GM12878 (cell line): ENCODE data around the gene ASPG. TPM values are rescaled to one million over a fixed set of nuclear protein-coding genes. Genes with fewer than 3 reads are reported as not detected.

Source experiments
- ATAC-seq: fragments of 200-7000 bp; cut with Tn5 transposase; 3 replicates; pipeline ENCODE4 v1.9.1; 2020; ENCODE audit warnings: mild to moderate bottlenecking, moderate library complexity
- BruUV-seq: library from RNA; stranded (reverse); fragments of 400-500 nt; replicated peaks from 2 replicates; lab custom pipeline; 2021; lab: Mats Ljungman, UMichigan
- CTCF ChIA-PET: fragments of 300-600 bp; sonication (Branson Sonifier 250); formaldehyde crosslinking; extraction: SDS; loops from one replicate; lab custom pipeline; 2021; ENCODE audit warnings: inconsistent platforms; lab: Yijun Ruan, JAX
- POLR2A ChIA-PET: fragments of 350-600 bp; formaldehyde crosslinking; extraction: SDS; loops from one replicate; lab custom pipeline; 2021; ENCODE audit warnings: inconsistent platforms; lab: Charles Lee
- RAD21 ChIA-PET: fragments of 300-600 bp; sonication (Branson Sonifier 250); formaldehyde crosslinking; loops from one replicate; lab custom pipeline; 2023; ENCODE audit warnings: antibody characterized with exemption; ENCODE audit not compliant: unreplicated experiment; lab: Charles Lee
- SMC1A ChIA-PET: fragments of 300-600 bp; sonication (Branson Sonifier 250); formaldehyde crosslinking; loops from one replicate; lab custom pipeline; 2023; ENCODE audit not compliant: unreplicated experiment, uncharacterized antibody; lab: Charles Lee
- DNase-seq: peaks from one replicate; pipeline ENCODE4 v3.0.0-alpha.2; 2011; ENCODE audit warnings: low read depth, low spot score
- FAIRE-seq: peaks from 3 replicates; lab custom pipeline; 2011; peaks lifted over from hg19 to GRCh38; lab: Jason Lieb, UNC
- H2AFZ ChIP-seq: 2 replicates; pipeline ENCODE4 v1.6.0; 2011; ENCODE audit warnings: low read depth, low read length, control low read depth; ENCODE audit not compliant: control insufficient read depth
- H3K27ac ChIP-seq: 2 replicates; pipeline ENCODE4 v1.5.1; 2011; ENCODE audit warnings: control low read depth; ENCODE audit not compliant: control insufficient read depth, insufficient read depth
- H3K27me3 ChIP-seq, 2 experiments: replicated peaks in 1 of 2; 2 replicates each; pipeline versions ENCODE4 v1.6.0 to v1.6.1; 2011; ENCODE audit warnings: low read length in 1 of 2; ENCODE audit not compliant: control insufficient read depth in 2 of 2, insufficient read depth in 2 of 2
- H3K36me3 ChIP-seq, 2 experiments: 2 replicates each; pipeline ENCODE4 v1.5.1; 2011; ENCODE audit warnings: low read length in 1 of 2; ENCODE audit not compliant: control insufficient read depth in 2 of 2, insufficient read depth in 2 of 2
- H3K4me1 ChIP-seq: 2 replicates; pipeline ENCODE4 v1.6.1; 2011; ENCODE audit warnings: mild to moderate bottlenecking, low read length, moderate library complexity, mixed read lengths; ENCODE audit not compliant: control insufficient read depth, insufficient read depth
- H3K4me2 ChIP-seq: 2 replicates; pipeline ENCODE4 v1.6.0; 2011; ENCODE audit warnings: control low read depth; ENCODE audit not compliant: control insufficient read depth, insufficient read depth
- H3K4me3 ChIP-seq: fragments of 200-600 bp; sonication (generic); 2 replicates; pipeline ENCODE4 v1.5.1; 2016
- H3K79me2 ChIP-seq: 2 replicates; pipeline ENCODE4 v1.6.0; 2011; ENCODE audit warnings: low read length; ENCODE audit not compliant: control insufficient read depth, insufficient read depth
- H3K9ac ChIP-seq: 2 replicates; pipeline ENCODE4 v1.8.0; 2011; ENCODE audit warnings: low read length, control low read depth, mixed read lengths; ENCODE audit not compliant: control insufficient read depth, insufficient read depth
- H3K9me3 ChIP-seq: replicated peaks from 3 replicates; pipeline ENCODE4 v1.5.1; 2011; ENCODE audit warnings: mild to moderate bottlenecking, low read length; ENCODE audit not compliant: control insufficient read depth, insufficient read depth
- H4K20me1 ChIP-seq: 2 replicates; pipeline ENCODE4 v1.6.0; 2011; ENCODE audit not compliant: control insufficient read depth, insufficient read depth
- ASH2L ChIP-seq: fragments of 300-600, 200-600 bp; sonication (generic); IDR thresholded peaks from 2 replicates; pipeline ENCODE4 v1.6.1; 2017; ENCODE audit warnings: low read depth, mild to moderate bottlenecking, borderline replicate concordance
- BACH1 ChIP-seq: fragments of 450-650 bp; IDR thresholded peaks from 2 replicates; pipeline ENCODE4 v1.6.1; 2017; ENCODE audit warnings: mild to moderate bottlenecking, borderline replicate concordance
- BRCA1 ChIP-seq: IDR thresholded peaks from 2 replicates; pipeline ENCODE4 v1.6.1; 2011; ENCODE audit warnings: low read depth, low read length, improper control_type of control experiment
- FOS ChIP-seq: IDR thresholded peaks from 3 replicates; pipeline ENCODE4 v1.6.1; 2011; ENCODE audit warnings: borderline replicate concordance; ENCODE audit not compliant: insufficient read length; ENCODE audit errors: extremely low read depth
- PML ChIP-seq: IDR thresholded peaks from 2 replicates; pipeline ENCODE4 v1.6.1; 2012; ENCODE audit warnings: low read length, inconsistent platforms
- POLR2A ChIP-seq: IDR thresholded peaks from 2 replicates; pipeline ENCODE4 v1.6.1; 2011; ENCODE audit warnings: low read depth, mild to moderate bottlenecking, low read length
- SIX5 ChIP-seq: IDR thresholded peaks from 2 replicates; pipeline ENCODE4 v1.6.1; 2011; ENCODE audit warnings: mild to moderate bottlenecking, low read depth, low read length, moderate library complexity; ENCODE audit not compliant: severe bottlenecking
- SMAD1 ChIP-seq: fragments of 450-650 bp; IDR thresholded peaks from 2 replicates; pipeline ENCODE4 v1.6.1; 2018; ENCODE audit warnings: mild to moderate bottlenecking, low read depth; ENCODE audit not compliant: partially characterized antibody
- SREBF2 ChIP-seq: IDR thresholded peaks from 2 replicates; pipeline ENCODE4 v1.6.1; 2012; ENCODE audit warnings: mild to moderate bottlenecking, low read length
- STAT1 ChIP-seq: fragments of 450-650 bp; conservative IDR thresholded peaks from 2 replicates; pipeline ENCODE4 v1.6.1; 2014; ENCODE audit warnings: antibody characterized with exemption, mild to moderate bottlenecking
- STAT3 ChIP-seq: IDR thresholded peaks from 2 replicates; pipeline ENCODE4 v1.6.1; 2011; ENCODE audit warnings: low read depth, low read length, improper control_type of control experiment
- ZNF217 ChIP-seq: fragments of 450-650 bp; IDR thresholded peaks from 2 replicates; pipeline ENCODE4 v1.6.1; 2017; ENCODE audit warnings: antibody characterized with exemption, mild to moderate bottlenecking
- WGBS: methylation state at CpG from one replicate; pipeline ENCODE4 v1.1.6; 2016; ENCODE audit warnings: low lambda C conversion rate; ENCODE audit not compliant: insufficient replicate concordance, insufficient coverage; ENCODE audit errors: missing lambda C conversion rate; 5-methylcytosine and 5-hydroxymethylcytosine counted together
- in situ Hi-C: fragments of 300-500 bp; cut with MboI; formaldehyde crosslinking; loops from 9 replicates; pipeline ENCODE4 v1.14.3; 2018; ENCODE audit warnings: mixed read lengths
- intact Hi-C: fragments of 100-400 bp; cut with micrococcal nuclease; formaldehyde crosslinking; loops from one replicate; pipeline ENCODE4 v1.14.2; 2022; ENCODE audit not compliant: unreplicated experiment
- polyA plus RNA-seq, 11 experiments: library from polyadenylated mRNA; depleted of rRNA in 4 of 11; unstranded in 6 of 11; stranded (reverse) in 5 of 11; fragments of >200 nt; fragmentation: Nextera tagmentation in 4 of 11; fragmentation: Illumina TruSeq in 1 of 11; extraction: Ambion mirVana in 4 of 11; extraction: Trizol in 1 of 11; gene quantifications; 1 replicate in 1 of 11; 2 replicates in 10 of 11; pipeline versions ENCODE4 v1.2.1 to v1.2.3, GENCODE V29; 2011 to 2016; ENCODE audit warnings: inconsistent platforms in 2 of 11, missing spikeins in 2 of 11, low read depth in 1 of 11
- total RNA-seq, 4 experiments: library from RNA; depleted of rRNA in 3 of 4; stranded (reverse); fragments of >200 nt in 3 of 4; fragmentation: Illumina TruSeq in 1 of 4; extraction: Trizol in 1 of 4; gene quantifications; 2 replicates each; pipeline versions ENCODE4 v1.2.1 to v1.2.3, GENCODE V29; 2013 to 2021
- TF ChIP-seq, protein P1 (sequence below): fragments of 450-650 bp; IDR thresholded peaks from 2 replicates; pipeline ENCODE4 v1.6.1; 2018; ENCODE audit warnings: mild to moderate bottlenecking, low read depth, moderate library complexity; ENCODE audit not compliant: partially characterized antibody
- TF ChIP-seq, protein P2 (sequence below): fragments of 450-650 bp; formaldehyde crosslinking; IDR thresholded peaks from 2 replicates; pipeline ENCODE4 v1.5.0; 2022; ENCODE audit warnings: mild to moderate bottlenecking, missing genetic modification characterization
- TF ChIP-seq, protein P3 (sequence below): fragments of 450-650 bp; IDR thresholded peaks from 2 replicates; pipeline ENCODE4 v1.6.1; 2016; ENCODE audit warnings: mild to moderate bottlenecking

The ASPG gene
- total and polyA plus RNA-seq, 10 of the 15 experiments (the other 5 are each of a cell fraction or from before 2014, with no cell fraction given), result not detected

GRCh38 chr14:104087981-104088850 lies 2.7 kb downstream of the ASPG start (continued):
- no peak for TF ChIP-seq SREBF2
- no peak for TF ChIP-seq SIX5
- TF ChIP-seq ASH2L, result no peak
- TF ChIP-seq STAT1, result no peak
- no peak for TF ChIP-seq STAT3
- TF ChIP-seq, protein P1, sequence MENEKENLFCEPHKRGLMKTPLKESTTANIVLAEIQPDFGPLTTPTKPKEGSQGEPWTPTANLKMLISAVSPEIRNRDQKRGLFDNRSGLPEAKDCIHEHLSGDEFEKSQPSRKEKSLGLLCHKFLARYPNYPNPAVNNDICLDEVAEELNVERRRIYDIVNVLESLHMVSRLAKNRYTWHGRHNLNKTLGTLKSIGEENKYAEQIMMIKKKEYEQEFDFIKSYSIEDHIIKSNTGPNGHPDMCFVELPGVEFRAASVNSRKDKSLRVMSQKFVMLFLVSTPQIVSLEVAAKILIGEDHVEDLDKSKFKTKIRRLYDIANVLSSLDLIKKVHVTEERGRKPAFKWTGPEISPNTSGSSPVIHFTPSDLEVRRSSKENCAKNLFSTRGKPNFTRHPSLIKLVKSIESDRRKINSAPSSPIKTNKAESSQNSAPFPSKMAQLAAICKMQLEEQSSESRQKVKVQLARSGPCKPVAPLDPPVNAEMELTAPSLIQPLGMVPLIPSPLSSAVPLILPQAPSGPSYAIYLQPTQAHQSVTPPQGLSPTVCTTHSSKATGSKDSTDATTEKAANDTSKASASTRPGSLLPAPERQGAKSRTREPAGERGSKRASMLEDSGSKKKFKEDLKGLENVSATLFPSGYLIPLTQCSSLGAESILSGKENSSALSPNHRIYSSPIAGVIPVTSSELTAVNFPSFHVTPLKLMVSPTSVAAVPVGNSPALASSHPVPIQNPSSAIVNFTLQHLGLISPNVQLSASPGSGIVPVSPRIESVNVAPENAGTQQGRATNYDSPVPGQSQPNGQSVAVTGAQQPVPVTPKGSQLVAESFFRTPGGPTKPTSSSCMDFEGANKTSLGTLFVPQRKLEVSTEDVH, result no peak
- TF ChIP-seq BRCA1, result no peak

DNA sequence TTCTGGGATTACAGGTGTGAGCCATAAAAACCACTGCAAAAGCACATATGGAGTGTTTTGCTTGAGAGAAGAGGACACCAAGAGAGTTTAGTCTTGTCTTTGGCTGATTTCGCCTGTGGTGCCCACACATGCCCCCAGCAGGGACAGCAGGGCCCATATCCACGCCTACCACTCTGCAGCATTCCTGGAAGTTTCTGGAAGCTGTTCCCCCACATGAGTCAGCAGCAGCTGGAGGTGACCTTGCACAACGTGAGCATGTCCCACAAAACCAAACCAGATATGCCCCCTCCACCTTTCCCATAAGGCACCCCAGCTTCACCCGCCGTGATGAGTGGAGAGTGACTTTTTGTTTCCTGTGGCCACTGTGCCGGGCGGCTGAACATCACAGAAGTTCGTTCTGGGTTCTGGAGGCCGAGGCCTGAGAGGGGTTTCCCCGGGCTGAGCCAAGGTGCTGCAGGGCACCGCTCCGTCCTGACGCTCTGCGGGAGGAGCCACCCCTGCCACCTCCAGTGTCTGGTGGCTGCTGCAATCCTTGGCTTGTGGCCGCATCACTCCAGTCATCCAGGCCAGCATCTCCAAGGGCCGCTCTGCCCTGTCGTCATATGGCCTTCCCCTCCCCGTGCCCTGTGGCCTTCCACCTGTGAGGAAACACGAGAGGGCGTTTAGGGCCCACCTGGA lies 4.7 kb downstream of the ASPG start:
- H3K27me3 ChIP-seq, result no peaks in the 10 kb centered on the region
- ATAC-seq (no peak), FAIRE-seq (no peak), DNase-seq (no peak)
- intact Hi-C loops (loop anchor here (5.0 kb wide), 1 partner anchor 552 kb away; no protein-coding TSS in a partner anchor), in situ Hi-C loops (no loop called here)
- H4K20me1 ChIP-seq, result no peaks in the 10 kb centered on the region
- H3K4me2 ChIP-seq, result no peak overlapping the region
- no peaks in the 10 kb centered on the region for H3K36me3 ChIP-seq
- H3K4me1 ChIP-seq, result no peaks in the 10 kb centered on the region
- H2AFZ ChIP-seq, result no peak overlapping the region
- no peaks in the 10 kb centered on the region for H3K79me2 ChIP-seq
- ChIA-PET CTCF (no interaction called here), RAD21 (no interaction called here), SMC1A (no interaction called here), POLR2A (no interaction called here)
- H3K4me3 ChIP-seq, result no peak overlapping the region
- BruUV-seq, result no TSS peak
- no peak overlapping the region for H3K27ac ChIP-seq
- 42% methylated on average over 20 of the region's 20 CpGs for WGBS
- H3K9ac ChIP-seq, result no peak overlapping the region
- no peaks in the 10 kb centered on the region for H3K9me3 ChIP-seq
- TF ChIP-seq POLR2A (no peak), FOS (no peak), SMAD1 (no peak), BRCA1 (no peak), ZNF217 (no peak), BACH1 (no peak), PML (no peak), STAT3 (no peak)
- TF ChIP-seq, protein P2, sequence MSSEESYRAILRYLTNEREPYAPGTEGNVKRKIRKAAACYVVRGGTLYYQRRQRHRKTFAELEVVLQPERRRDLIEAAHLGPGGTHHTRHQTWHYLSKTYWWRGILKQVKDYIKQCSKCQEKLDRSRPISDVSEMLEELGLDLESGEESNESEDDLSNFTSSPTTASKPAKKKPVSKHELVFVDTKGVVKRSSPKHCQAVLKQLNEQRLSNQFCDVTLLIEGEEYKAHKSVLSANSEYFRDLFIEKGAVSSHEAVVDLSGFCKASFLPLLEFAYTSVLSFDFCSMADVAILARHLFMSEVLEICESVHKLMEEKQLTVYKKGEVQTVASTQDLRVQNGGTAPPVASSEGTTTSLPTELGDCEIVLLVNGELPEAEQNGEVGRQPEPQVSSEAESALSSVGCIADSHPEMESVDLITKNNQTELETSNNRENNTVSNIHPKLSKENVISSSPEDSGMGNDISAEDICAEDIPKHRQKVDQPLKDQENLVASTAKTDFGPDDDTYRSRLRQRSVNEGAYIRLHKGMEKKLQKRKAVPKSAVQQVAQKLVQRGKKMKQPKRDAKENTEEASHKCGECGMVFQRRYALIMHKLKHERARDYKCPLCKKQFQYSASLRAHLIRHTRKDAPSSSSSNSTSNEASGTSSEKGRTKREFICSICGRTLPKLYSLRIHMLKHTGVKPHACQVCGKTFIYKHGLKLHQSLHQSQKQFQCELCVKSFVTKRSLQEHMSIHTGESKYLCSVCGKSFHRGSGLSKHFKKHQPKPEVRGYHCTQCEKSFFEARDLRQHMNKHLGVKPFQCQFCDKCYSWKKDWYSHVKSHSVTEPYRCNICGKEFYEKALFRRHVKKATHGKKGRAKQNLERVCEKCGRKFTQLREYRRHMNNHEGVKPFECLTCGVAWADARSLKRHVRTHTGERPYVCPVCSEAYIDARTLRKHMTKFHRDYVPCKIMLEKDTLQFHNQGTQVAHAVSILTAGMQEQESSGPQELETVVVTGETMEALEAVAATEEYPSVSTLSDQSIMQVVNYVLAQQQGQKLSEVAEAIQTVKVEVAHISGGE, result no peak
- TF ChIP-seq, protein P3, sequence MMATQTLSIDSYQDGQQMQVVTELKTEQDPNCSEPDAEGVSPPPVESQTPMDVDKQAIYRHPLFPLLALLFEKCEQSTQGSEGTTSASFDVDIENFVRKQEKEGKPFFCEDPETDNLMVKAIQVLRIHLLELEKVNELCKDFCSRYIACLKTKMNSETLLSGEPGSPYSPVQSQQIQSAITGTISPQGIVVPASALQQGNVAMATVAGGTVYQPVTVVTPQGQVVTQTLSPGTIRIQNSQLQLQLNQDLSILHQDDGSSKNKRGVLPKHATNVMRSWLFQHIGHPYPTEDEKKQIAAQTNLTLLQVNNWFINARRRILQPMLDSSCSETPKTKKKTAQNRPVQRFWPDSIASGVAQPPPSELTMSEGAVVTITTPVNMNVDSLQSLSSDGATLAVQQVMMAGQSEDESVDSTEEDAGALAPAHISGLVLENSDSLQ, result no peak
